ENCODE data around the gene ATP1A3. TPM values are rescaled to one million over a fixed set of nuclear protein-coding genes. Genes with fewer than 3 reads are reported as not detected.
"Not testable (repeated sequence)": the region's sequence is repeated elsewhere in the genome, so short reads cannot be mapped to it uniquely, and the experiment has no call there.

ATP1A3 gene
- total RNA-seq, 4 donors from 2014 or later, result 0.19 to 0.42 TPM; not detected in 2

- DNase-seq, result no peak
- H3K4me1 ChIP-seq, result peaks cover 0 to 10% (median 0%) of the 10 kb centered on the region in 3 donors
- TF ChIP-seq POLR2A (IDR thresholded peaks at IDR 0.05), result no peak
- H3K36me3 ChIP-seq, result no peaks in the 10 kb centered on the region
- H3K9me3 ChIP-seq, result no peaks in the 10 kb centered on the region
- no peak overlapping the region for H3K27ac ChIP-seq
- WGBS, 2 donors, result 40 to 58% methylated on average over 1 to 5 of the region's 5 CpGs
- H3K27me3 ChIP-seq, result no peaks in the 10 kb centered on the region
- no peak overlapping the region for H3K4me3 ChIP-seq
- intact Hi-C loops (cut with DNase I), result no loop called here
Observed at GRCh38 chr19:42022616-42023015, 28.6 kb upstream of the ATP1A3 start.

DNA sequence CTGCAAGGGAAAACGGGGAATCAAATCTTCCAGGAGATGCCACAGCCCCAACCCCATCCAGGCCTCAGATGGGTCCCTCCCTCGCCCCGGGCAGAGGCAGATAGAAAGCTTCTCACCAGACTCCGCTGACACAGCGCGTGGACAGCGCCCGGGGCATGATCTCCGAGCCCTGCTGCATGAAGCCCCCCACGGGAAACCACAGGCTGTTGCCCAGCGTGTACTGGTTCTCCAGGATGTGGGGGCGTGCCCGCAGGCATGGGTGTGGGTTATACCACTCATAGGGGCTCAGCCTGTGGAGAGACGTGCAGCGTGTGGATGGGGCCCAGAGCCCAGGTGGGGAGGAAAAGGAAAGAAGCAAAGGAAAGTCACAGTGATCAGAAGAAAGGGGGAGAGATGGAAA is 27.2 kb upstream of the ATP1A3 start:
- intact Hi-C loops (cut with DNase I), result no loop called here

GRCh38 chr19:42018503-42019193 is 24.6 kb upstream of the ATP1A3 start:
- no peak overlapping the region for H3K4me3 ChIP-seq
- no peaks in the 10 kb centered on the region for H3K27me3 ChIP-seq
- intact Hi-C loops (cut with DNase I), result no loop called here
- TF ChIP-seq POLR2A (IDR thresholded peaks at IDR 0.05), result no peak
- TF ChIP-seq CTCF (IDR thresholded peaks at IDR 0.05), result no peak
- no peak overlapping the region for H3K27ac ChIP-seq
- H3K9me3 ChIP-seq, result no peaks in the 10 kb centered on the region
- no peak for DNase-seq
- H3K36me3 ChIP-seq, result no peaks in the 10 kb centered on the region
- WGBS, 2 donors, result 54 to 62% methylated on average over 6 to 8 of the region's 11 CpGs
- H3K4me1 ChIP-seq, result no peaks in the 10 kb centered on the region

More for the DNA sequence above, 27.2 kb upstream of the ATP1A3 start:
- Histone ChIP-seq H3K9me3 (no peaks in the 10 kb centered on the region), H3K27ac (no peak overlapping the region), H3K4me3 (no peak overlapping the region), H3K4me1 (peaks cover 0 to 10% (median 0%) of the 10 kb centered on the region in 3 donors), H3K27me3 (no peaks in the 10 kb centered on the region), H3K36me3 (no peaks in the 10 kb centered on the region)
- DNase-seq, result no peak
- WGBS, 2 donors, result 51 to 59% methylated on average over 2 of the region's 15 CpGs
- TF ChIP-seq POLR2A (IDR thresholded peaks at IDR 0.05) (no peak), CTCF (IDR thresholded peaks at IDR 0.05) (no peak)

DNA sequence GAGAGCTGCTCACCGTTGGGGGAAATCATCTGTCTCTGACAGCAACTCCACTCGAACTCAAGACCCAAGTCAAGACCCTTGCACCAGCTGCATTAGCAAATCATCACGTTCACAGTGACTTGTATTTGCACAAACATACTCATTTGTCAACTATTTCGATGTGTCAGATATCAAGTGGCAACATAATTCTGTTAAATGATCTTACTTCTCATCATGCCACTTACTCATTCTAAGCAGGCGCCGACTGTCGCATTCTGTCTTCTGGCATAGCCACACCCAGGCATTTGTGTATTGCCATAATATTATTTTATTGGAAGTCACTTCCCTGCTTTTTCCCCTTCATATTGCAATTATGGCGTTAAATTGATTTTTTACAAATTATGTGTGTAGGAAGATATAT is 23.0 kb upstream of the ATP1A3 start:
- H3K27me3 ChIP-seq, result no peaks in the 10 kb centered on the region
- no peak overlapping the region for H3K4me3 ChIP-seq
- no peak overlapping the region for H3K27ac ChIP-seq
- no peak for DNase-seq
- 71 to 73% methylated on average over 8 of the region's 8 CpGs for WGBS, 2 donors
- intact Hi-C loops (cut with DNase I), result no loop called here
- H3K4me1 ChIP-seq, result no peaks in the 10 kb centered on the region
- no peaks in the 10 kb centered on the region for H3K9me3 ChIP-seq
- H3K36me3 ChIP-seq, result no peaks in the 10 kb centered on the region
- no peak for TF ChIP-seq POLR2A (IDR thresholded peaks at IDR 0.05)
- TF ChIP-seq CTCF (IDR thresholded peaks at IDR 0.05), result no peak

DNA sequence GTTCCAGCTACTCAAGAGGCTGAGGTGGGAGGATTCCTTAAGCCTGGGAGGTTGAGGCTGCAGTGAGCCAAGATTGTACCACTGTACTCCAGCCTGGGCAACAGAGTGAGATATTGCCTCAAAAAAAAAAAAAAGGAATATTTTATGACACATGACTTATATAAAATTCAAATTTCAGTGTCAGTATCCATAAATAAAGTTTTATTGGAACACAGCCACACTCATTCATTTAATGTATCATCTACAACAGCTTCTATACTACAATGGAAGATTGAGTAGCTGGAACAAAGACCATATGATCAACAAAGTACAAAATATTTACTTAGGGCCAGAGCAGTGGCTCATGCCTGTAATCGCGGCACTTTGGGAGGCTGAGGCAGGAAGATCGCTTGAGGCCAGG is 18.7 kb upstream of the ATP1A3 start:
- WGBS, 2 donors, result 83 to 88% methylated on average over 3 of the region's 3 CpGs
- not testable (repeated sequence) for H3K9me3 ChIP-seq, H3K4me3 ChIP-seq

DNA sequence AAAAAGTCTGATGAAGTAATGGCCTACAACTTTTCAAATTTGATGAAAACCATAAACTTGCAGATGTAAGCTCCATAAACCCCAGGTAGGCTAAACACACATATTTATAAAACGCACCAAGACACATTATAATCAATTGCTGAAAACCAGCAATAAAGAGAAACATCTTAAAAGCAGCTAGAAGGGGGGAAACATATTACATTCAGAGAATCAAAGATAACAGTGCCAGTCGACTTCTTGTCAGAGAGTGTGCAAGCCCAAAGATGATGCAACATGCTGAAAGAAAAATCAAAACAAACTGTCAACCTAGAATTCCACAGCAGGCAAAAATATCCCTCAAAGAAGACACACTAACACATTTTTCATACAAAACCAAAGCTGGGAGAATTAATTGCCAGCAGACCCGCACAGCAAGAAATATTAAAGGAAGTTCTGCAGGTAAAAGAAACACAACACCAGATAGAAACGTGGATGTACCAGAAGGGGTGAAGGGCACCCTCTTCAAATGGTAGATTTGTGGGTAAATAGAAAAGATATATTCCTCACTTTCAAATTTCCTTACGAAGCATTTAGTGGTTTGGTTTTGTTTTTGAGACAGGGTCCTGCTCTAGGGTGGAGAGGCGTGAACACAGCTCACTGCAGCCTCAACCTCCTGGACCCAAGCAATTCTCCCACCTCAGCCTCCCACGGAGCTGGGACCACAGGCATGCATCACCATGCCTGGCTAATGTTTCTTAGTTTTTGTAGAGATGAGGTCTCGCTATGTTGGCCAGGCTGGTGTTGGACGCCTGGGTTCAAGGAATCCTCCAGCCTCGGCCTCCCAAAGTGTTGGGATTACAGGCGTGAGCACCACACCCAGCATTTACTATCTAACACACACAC is 16.5 kb upstream of the ATP1A3 start:
- H3K27ac ChIP-seq, result no peak overlapping the region
- H3K4me3 ChIP-seq, result no peak overlapping the region
- intact Hi-C loops (cut with DNase I), result no loop called here
- H3K9me3 ChIP-seq, result no peaks in the 10 kb centered on the region
- no peak for DNase-seq
- H3K4me1 ChIP-seq, result no peaks in the 10 kb centered on the region
- peaks cover 0 to 8% (median 0%) of the 10 kb centered on the region in 4 donors for H3K27me3 ChIP-seq
- H3K36me3 ChIP-seq, result no peaks in the 10 kb centered on the region
- no peak for TF ChIP-seq CTCF (IDR thresholded peaks at IDR 0.05)
- TF ChIP-seq POLR2A (IDR thresholded peaks at IDR 0.05), result no peak
- WGBS, 2 donors, result 64 to 67% methylated on average over 9 to 11 of the region's 11 CpGs

More for the DNA sequence above, 18.7 kb upstream of the ATP1A3 start:
- DNase-seq; H3K36me3 ChIP-seq; H3K4me1 ChIP-seq; H3K27ac ChIP-seq; intact Hi-C loops (cut with DNase I); H3K27me3 ChIP-seq: not testable (repeated sequence)
